ENCODE measurements around the gene GSK3B.
A peak's percentile ranks its signal among the peaks of the same experiment; 100 is the strongest.
"Not testable (repeated sequence)": the region's sequence is repeated elsewhere in the genome, so short reads cannot be mapped to it uniquely, and the experiment has no call there.

The GSK3B gene

GRCh38 chr3:119924111-119925094, 169.8 kb downstream of the GSK3B start:
- DNase-seq, result no peak

DNA sequence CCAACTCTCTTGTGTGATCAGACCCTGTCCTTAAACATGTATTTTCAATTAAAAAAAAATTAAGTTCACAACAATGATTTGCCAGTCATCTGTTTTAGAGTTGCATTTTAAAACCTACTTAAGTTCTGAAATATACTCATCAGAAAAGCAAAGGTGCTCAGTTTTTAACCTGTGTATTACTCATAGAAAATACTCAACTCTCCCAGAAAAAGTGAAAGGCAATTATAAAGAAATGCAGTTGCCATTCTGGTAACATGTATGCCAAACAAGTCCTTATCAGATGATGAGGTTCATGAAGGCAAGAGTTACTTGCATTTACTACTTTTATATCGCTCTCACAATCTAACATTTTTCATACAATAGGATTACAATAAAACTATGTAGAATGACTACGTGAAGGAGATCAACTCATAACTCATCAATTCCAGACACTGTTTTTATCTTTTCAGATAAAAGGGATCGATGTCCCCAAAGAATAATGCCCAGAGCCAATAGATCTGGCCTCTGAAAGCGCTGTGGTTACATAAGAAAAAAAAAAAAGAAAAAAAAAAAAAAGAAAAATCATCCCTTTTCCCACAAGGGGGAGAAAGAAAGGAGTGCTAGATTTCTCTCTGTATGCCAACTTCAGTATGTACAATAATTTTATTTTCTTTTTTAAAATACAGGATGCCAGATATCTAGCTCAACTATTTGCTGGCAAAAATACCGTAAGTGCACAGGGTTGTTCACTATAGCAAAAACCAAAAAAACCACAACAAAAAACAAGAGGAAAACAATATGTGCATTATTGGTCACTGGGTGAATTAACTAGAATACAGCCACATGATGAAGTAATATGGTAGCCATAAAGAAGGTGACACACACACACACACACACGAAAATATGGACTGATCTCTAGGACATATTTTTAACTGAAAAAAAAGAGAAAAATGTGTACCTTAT, 175.0 kb downstream of the GSK3B start:
- DNase-seq, result no peak

DNA sequence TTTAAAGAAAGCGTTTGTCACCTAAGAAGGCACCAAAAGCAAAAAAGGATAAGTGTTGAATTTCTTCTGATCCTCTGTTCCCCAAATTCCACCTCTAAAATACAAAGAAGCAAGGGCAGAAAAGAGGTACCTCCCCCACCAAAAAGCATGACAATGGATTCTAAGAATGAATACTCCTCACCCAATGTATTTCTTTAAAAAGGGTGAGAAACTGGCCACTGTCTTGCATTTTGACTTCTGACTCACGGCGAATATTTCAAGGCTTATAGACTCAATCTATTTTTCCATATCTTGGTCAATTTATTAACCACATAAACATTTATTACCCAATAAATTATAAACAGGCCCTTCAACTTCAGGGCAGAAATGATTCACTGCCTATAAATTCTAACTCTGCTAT, 181.2 kb downstream of the GSK3B start:
- no peak for DNase-seq

- no peak for DNase-seq
These were observed 182.0 kb downstream of the GSK3B start for GRCh38 chr3:119912220-119912619.

GRCh38 chr3:119911748-119912147, 182.5 kb downstream of the GSK3B start:
- no peak for DNase-seq

GRCh38 chr3:119902061-119902460, 192.2 kb downstream of the GSK3B start:
- no peak for DNase-seq

DNA sequence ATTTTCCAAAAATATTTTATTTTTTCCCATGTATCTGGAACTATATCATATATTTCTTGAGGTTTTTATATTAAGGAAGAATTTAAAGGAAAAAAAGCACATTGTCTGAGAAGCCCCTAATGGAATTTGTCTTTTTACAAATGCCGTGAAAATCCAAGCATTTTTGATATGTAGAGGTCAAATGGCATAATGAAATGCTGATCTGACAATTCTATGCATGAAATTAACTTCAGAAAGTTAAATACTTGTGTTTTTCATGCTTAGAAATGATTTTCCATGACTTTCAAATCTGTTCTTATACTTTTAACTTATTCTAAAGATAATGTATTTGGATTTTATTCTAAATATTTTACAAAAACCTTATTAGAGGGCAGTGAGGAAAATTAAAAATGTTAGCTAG, 193.1 kb downstream of the GSK3B start:
- no peak for DNase-seq

GRCh38 chr3:119899192-119899511, 195.1 kb downstream of the GSK3B start:
- no peak for DNase-seq

- no peak for DNase-seq
These were observed 195.6 kb downstream of the GSK3B start for GRCh38 chr3:119898478-119899191.

GRCh38 chr3:119894195-119894594, 200.1 kb downstream of the GSK3B start:
- DNase-seq, result no peak

DNA sequence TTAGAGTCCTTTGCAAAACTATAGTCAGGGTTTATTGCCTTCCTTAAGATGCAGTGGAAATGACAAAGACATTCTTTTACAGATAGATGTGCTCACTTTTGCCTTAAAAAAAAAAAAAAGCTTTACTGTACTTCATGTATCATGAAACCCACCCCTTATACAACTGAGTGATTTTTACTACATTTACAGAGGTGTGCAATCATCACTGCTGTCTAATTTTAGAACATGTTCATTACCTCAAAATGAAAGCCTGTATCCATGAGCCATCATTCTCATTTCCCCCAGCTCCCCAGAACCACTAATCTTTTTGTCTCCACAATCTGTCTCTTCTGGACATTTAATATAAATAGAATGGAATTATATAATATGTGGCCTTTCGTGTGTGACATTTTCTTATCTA, 200.5 kb downstream of the GSK3B start:
- DNase-seq, result no peak

DNA sequence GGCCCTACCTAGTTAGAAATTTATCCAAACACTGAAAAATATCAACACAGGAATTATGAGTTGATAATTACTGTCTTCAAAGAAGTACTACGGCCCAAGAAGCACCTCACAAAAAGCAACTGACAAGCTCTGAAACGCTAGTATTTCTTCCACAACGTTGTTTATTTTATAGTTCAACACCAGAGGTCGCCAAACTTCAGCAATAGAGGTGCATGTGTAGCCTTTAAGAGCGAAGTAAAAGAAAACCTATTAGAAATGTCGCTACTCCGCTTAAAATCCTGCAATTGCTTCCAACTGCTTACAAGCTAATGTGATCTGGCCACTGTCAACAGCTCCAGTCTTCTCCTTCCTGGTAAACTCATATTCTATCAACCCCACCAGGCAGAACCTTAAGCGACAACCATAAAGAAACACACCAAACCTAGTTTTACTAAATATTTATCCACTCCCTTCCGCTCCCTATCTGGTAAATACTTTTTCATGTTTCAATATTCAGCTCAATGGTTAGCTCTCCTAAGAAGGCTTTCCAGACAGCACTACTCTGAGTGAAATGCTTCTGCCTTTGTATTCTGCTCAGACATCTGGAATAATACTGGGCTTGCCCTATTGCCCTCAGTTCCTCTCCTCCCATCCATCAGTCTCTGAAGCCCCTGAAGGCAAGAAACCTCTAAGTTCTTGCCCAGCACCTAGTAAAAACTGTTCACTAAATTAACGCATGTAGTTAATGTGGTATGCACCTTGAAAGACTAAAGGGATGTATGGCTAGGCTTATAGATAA, 202.1 kb downstream of the GSK3B start:
- peak; percentile 71 for DNase-seq

- DNase-seq, result not testable (repeated sequence)
These were observed 205.6 kb downstream of the GSK3B start for GRCh38 chr3:119888681-119889080.

DNA sequence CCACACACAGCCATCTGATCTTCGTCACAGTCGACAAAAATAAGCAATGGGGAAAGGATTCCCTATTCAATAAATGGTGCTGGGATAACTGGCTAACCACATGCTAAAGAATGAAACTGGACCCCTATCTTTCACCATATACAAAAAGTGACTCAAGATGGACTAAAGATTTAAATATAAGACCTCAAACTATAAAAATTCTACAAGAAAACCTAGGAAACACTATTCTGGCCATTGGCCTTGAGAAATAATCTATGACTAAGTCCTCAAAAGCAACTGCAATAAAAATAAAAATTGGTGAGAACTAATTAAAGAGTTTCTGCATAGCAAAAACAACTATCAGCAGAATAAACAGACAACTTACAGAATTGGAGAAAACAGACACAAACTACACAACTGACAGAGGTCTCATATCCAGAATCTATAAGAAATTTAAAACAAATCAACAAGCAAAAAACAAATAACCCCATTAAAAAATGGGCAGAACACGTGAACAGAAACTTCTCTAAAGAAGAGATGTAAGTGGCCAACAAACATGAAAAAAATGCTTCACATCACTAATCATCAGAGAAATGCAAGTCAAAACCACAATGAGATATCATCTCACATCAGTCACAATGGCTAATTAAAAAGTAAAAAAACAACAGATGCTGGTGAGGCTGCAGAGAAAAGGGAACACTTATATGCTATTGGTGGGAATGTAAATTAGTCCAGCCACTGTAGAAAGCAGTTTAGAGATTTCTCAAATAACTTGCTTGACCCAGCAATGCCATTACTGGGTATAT, 208.3 kb downstream of the GSK3B start:
- no peak for DNase-seq

DNA sequence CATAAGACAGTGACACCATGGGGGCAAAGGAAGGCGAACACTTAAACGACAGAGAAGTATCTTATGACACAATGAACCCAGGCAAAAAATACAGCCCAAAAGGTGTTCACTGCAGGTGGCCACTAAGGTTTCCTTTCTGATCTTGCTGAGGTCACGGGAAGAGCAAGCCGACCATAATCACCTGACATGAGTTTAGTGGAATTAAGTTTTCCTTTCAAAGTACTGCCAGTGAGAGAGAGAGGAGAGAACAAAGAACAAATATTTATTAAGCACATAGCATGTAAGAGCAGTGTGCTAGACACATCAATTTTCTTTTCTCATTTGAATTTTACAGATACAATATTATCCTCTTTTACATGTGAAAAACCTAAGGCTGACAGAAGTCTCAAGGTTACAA, 210.1 kb downstream of the GSK3B start:
- DNase-seq, result no peak

GRCh38 chr3:119883461-119884160, 210.6 kb downstream of the GSK3B start:
- no peak for DNase-seq

- no peak for DNase-seq
These were observed 213.3 kb downstream of the GSK3B start for GRCh38 chr3:119880966-119881365.

DNA sequence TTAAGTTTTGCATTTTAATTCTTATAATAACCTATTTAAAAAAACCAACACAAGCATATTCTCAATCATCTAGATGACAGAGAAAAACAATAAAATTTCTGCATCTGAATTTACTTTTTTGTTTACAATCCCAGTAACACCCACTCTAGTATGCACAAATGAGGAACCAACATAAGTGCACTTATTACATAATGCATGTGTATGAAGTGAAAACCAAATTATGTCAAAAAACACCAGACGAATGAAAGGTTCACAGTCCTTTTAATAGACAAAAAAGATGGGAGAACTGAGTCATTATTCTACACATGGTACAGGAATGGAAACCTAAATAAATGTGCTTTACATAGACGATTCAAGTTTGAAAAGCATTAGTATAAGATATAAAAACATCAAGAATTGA, 220.6 kb downstream of the GSK3B start:
- no peak for DNase-seq

GRCh38 chr3:119872773-119873172, 221.5 kb downstream of the GSK3B start:
- DNase-seq, result no peak

DNA sequence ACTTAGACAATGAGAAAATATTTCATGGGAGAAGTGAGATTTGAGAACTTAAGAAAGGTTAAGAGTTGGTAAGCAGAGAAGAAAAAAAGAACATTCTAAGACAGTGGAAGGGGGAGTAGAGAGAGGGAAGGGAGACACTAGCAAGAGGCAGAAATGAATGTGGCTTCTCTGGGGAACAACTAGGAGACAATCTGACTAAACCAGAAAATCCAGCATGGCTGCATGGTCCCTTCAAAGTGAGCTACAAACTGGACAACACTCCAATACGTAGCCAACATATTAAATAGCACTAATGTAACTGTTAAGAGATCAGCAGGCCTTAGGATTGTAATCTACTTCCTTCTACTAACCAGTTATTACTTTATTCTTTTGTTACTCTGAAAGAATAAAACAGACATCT, 222.7 kb downstream of the GSK3B start:
- DNase-seq, result no peak

DNA sequence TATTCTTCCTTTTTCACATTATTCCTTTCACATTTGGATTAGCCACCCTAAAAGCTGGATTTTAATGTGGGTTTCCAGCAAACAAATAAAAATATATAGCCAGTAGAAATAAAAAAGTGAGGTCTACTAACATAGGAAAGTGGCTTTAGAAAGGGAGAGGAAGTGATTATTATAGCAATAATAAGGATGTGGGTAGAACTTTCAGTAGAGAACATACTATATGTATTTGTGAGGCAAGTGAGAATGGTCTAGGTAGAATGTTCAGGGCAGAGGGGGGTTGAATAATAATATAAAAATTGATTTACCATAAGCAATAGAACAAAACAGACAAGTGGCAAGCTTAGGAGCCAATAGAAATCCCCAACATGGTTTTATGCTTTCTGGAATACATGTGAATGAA, 223.7 kb downstream of the GSK3B start:
- DNase-seq, result no peak

Data from COR-L47 (cell line).